ENCODE measurements around the gene TLE1.

Gene TLE1

DNA sequence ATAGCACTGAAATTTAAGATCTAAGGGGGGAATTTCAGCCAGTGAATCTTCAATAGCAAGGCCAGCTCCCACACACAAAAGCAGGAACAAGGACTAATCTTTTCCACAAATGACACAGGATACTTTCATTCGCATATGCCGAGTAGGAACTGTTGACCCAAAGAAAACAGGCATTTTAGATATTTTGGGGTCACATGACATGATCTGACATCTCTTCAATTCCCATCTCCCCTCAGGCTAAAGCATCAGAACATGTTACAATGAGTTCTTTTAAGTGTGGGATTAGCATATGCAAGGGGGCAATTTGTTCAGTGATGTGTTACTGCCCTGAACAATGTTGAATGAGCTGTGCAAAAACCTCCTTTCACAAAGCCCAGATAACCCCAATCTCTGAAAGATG is 68.2 kb downstream of the TLE1 start:
- TF ChIP-seq EZH2phosphoT487 (IDR thresholded peaks at IDR 0.05; ENCODE audit: low read depth) = no peak
- TF ChIP-seq, protein P1, sequence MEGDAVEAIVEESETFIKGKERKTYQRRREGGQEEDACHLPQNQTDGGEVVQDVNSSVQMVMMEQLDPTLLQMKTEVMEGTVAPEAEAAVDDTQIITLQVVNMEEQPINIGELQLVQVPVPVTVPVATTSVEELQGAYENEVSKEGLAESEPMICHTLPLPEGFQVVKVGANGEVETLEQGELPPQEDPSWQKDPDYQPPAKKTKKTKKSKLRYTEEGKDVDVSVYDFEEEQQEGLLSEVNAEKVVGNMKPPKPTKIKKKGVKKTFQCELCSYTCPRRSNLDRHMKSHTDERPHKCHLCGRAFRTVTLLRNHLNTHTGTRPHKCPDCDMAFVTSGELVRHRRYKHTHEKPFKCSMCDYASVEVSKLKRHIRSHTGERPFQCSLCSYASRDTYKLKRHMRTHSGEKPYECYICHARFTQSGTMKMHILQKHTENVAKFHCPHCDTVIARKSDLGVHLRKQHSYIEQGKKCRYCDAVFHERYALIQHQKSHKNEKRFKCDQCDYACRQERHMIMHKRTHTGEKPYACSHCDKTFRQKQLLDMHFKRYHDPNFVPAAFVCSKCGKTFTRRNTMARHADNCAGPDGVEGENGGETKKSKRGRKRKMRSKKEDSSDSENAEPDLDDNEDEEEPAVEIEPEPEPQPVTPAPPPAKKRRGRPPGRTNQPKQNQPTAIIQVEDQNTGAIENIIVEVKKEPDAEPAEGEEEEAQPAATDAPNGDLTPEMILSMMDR (IDR thresholded peaks at IDR 0.05; ENCODE audit: low read depth, low read length) = no peak
- no peaks in the 10 kb centered on the region for H3K79me2 ChIP-seq (ENCODE audit: low read length)
- H3K27me3 ChIP-seq (ENCODE audit: low read depth, low read length) = peaks cover 7% of the 10 kb centered on the region; the same call in 1 of the 2 replicates
- no peaks in the 10 kb centered on the region for H3K36me3 ChIP-seq (replicated peaks; ENCODE audit: low read depth, low read length)
- H2AFZ ChIP-seq (ENCODE audit: low read depth, low read length) = no peak overlapping the region
- no peaks in the 10 kb centered on the region for H3K9me3 ChIP-seq (ENCODE audit: insufficient read depth, low read length)
- no peak overlapping the region for H3K27ac ChIP-seq (ENCODE audit: low read length)
- no peak overlapping the region for H3K4me3 ChIP-seq (ENCODE audit: low read length)
- H3K4me2 ChIP-seq (ENCODE audit: low read length) = no peak overlapping the region
- H3K9ac ChIP-seq (ENCODE audit: low read length) = no peak overlapping the region
- no peaks in the 10 kb centered on the region for H4K20me1 ChIP-seq (ENCODE audit: insufficient read depth, low read length)
- H3K4me1 ChIP-seq (ENCODE audit: low read length) = peaks cover 12% of the 10 kb centered on the region

GRCh38 chr9:81620002-81620390 is 69.4 kb downstream of the TLE1 start:
- H2AFZ ChIP-seq (ENCODE audit: low read depth, low read length) = no peak overlapping the region
- peaks cover 7% of the 10 kb centered on the region; the same call in 1 of the 2 replicates for H3K27me3 ChIP-seq (ENCODE audit: low read depth, low read length)
- H3K4me1 ChIP-seq (ENCODE audit: low read length) = peaks cover 12% of the 10 kb centered on the region
- H3K79me2 ChIP-seq (ENCODE audit: low read length) = no peaks in the 10 kb centered on the region
- H3K4me3 ChIP-seq (ENCODE audit: low read length) = no peak overlapping the region
- no peak overlapping the region for H3K9ac ChIP-seq (ENCODE audit: low read length)
- no peak for TF ChIP-seq EZH2phosphoT487 (IDR thresholded peaks at IDR 0.05; ENCODE audit: low read depth)
- H3K36me3 ChIP-seq (replicated peaks; ENCODE audit: low read depth, low read length) = no peaks in the 10 kb centered on the region
- H3K9me3 ChIP-seq (ENCODE audit: insufficient read depth, low read length) = no peaks in the 10 kb centered on the region
- H3K4me2 ChIP-seq (ENCODE audit: low read length) = peak overlapping the region; percentile 28
- H3K27ac ChIP-seq (ENCODE audit: low read length) = no peak overlapping the region
- no peaks in the 10 kb centered on the region for H4K20me1 ChIP-seq (ENCODE audit: insufficient read depth, low read length)

GRCh38 chr9:81619353-81620001 is 69.9 kb downstream of the TLE1 start:
- Histone ChIP-seq H2AFZ (ENCODE audit: low read depth, low read length) (no peak overlapping the region), H3K27me3 (ENCODE audit: low read depth, low read length) (peaks cover 7% of the 10 kb centered on the region; the same call in 1 of the 2 replicates), H3K9me3 (ENCODE audit: insufficient read depth, low read length) (no peaks in the 10 kb centered on the region), H3K4me2 (ENCODE audit: low read length) (peak overlapping the region; percentile 28), H3K4me3 (ENCODE audit: low read length) (no peak overlapping the region), H4K20me1 (ENCODE audit: insufficient read depth, low read length) (no peaks in the 10 kb centered on the region), H3K36me3 (replicated peaks; ENCODE audit: low read depth, low read length) (no peaks in the 10 kb centered on the region), H3K79me2 (ENCODE audit: low read length) (no peaks in the 10 kb centered on the region), H3K27ac (ENCODE audit: low read length) (no peak overlapping the region), H3K9ac (ENCODE audit: low read length) (no peak overlapping the region), H3K4me1 (ENCODE audit: low read length) (peaks cover 12% of the 10 kb centered on the region)
- TF ChIP-seq EZH2phosphoT487 (IDR thresholded peaks at IDR 0.05; ENCODE audit: low read depth) = no peak
- TF ChIP-seq, protein P1 (IDR thresholded peaks at IDR 0.05; ENCODE audit: low read depth, low read length) = peak; percentile 10; the same call in 1 of the 2 replicates

DNA sequence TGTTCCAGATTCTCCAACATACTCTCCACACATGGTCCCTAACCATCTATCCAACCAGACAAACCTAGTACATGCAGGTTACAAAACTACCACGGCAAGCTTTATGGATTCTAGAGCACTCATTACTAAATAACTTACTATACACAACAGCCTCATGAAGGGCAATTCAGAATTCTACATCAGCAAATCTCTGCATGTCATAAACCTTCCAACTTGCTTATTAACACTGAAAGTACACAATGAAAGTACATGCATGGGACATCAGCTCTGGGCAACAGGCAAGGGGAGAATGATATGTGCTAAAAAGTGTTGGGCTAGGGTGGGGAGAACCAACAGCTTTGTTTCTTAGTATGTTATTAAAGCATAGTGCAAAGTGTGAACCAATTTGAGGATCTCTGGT is 70.4 kb downstream of the TLE1 start:
- H3K4me2 ChIP-seq (ENCODE audit: low read length) = no peak overlapping the region

More for the DNA sequence above, 70.4 kb downstream of the TLE1 start:
- H3K79me2 ChIP-seq (ENCODE audit: low read length) = no peaks in the 10 kb centered on the region
- H3K27me3 ChIP-seq (ENCODE audit: low read depth, low read length) = peaks cover 7% of the 10 kb centered on the region; the same call in 1 of the 2 replicates
- TF ChIP-seq, protein P1 (IDR thresholded peaks at IDR 0.05; ENCODE audit: low read depth, low read length) = no peak
- TF ChIP-seq EZH2phosphoT487 (IDR thresholded peaks at IDR 0.05; ENCODE audit: low read depth) = no peak
- no peaks in the 10 kb centered on the region for H3K36me3 ChIP-seq (replicated peaks; ENCODE audit: low read depth, low read length)
- peaks cover 12% of the 10 kb centered on the region for H3K4me1 ChIP-seq (ENCODE audit: low read length)
- H4K20me1 ChIP-seq (ENCODE audit: insufficient read depth, low read length) = no peaks in the 10 kb centered on the region
- no peak overlapping the region for H3K27ac ChIP-seq (ENCODE audit: low read length)
- H3K4me3 ChIP-seq (ENCODE audit: low read length) = no peak overlapping the region
- no peaks in the 10 kb centered on the region for H3K9me3 ChIP-seq (ENCODE audit: insufficient read depth, low read length)
- H2AFZ ChIP-seq (ENCODE audit: low read depth, low read length) = no peak overlapping the region
- H3K9ac ChIP-seq (ENCODE audit: low read length) = no peak overlapping the region
